HEK293T (cell line): ENCODE results near the gene ADAMTS13.

ENCODE experiments used
- CTCF ChIA-PET: fragments of 350-600 bp; formaldehyde crosslinking; extraction: SDS; loops from one replicate; lab custom pipeline; 2021; ENCODE audit warnings: antibody characterized with exemption, inconsistent platforms; lab: Yijun Ruan, JAX
- POLR2A ChIA-PET: fragments of 350-600 bp; formaldehyde crosslinking; extraction: SDS; loops from one replicate; lab custom pipeline; 2020; ENCODE audit warnings: antibody characterized with exemption, inconsistent platforms; lab: Yijun Ruan, JAX
- DNase-seq: peaks from one replicate; pipeline ENCODE4 v3.0.0; 2012; ENCODE audit warnings: mixed read lengths; ENCODE audit errors: extremely low spot score
- ARNT ChIP-seq: fragments of 450-650 bp; IDR thresholded peaks from 2 replicates; pipeline ENCODE4 v1.6.1; 2017; ENCODE audit warnings: mild to moderate bottlenecking
- BHLHE40 ChIP-seq: fragments of 450-650 bp; IDR thresholded peaks from 2 replicates; pipeline ENCODE4 v1.6.1; 2016; ENCODE audit warnings: mild to moderate bottlenecking, moderate library complexity, borderline replicate concordance
- CTBP1 ChIP-seq: fragments of 450-650 bp; IDR thresholded peaks from 2 replicates; pipeline ENCODE4 v1.6.1; 2016; ENCODE audit warnings: borderline replicate concordance
- ELF4 ChIP-seq: fragments of 450-650 bp; IDR thresholded peaks from 2 replicates; pipeline ENCODE4 v1.6.1; 2017; ENCODE audit warnings: antibody characterized with exemption
- FOXA1 ChIP-seq: fragments of 450-650 bp; IDR thresholded peaks from 2 replicates; pipeline ENCODE4 v1.6.1; 2016; ENCODE audit warnings: mild to moderate bottlenecking
- FOXK2 ChIP-seq: fragments of 450-650 bp; IDR thresholded peaks from 2 replicates; pipeline ENCODE4 v1.6.1; 2016; ENCODE audit warnings: mild to moderate bottlenecking
- FOXM1 ChIP-seq: fragments of 450-650 bp; IDR thresholded peaks from 2 replicates; pipeline ENCODE4 v1.6.1; 2017; ENCODE audit warnings: mild to moderate bottlenecking, borderline replicate concordance
- HDGF ChIP-seq: fragments of 450-650 bp; IDR thresholded peaks from 2 replicates; pipeline ENCODE4 v1.6.1; 2017; ENCODE audit warnings: antibody characterized with exemption, borderline replicate concordance
- L3MBTL2 ChIP-seq: fragments of 450-650 bp; conservative IDR thresholded peaks from 2 replicates; pipeline ENCODE4 v1.6.1; 2016; ENCODE audit warnings: mild to moderate bottlenecking
- LEF1 ChIP-seq: fragments of 450-650 bp; IDR thresholded peaks from 2 replicates; pipeline ENCODE4 v1.6.1; 2017; ENCODE audit warnings: mild to moderate bottlenecking, borderline replicate concordance
- NFRKB ChIP-seq: fragments of 450-650 bp; IDR thresholded peaks from 2 replicates; pipeline ENCODE4 v1.6.1; 2016; ENCODE audit warnings: mild to moderate bottlenecking, moderate library complexity
- SP1 ChIP-seq: fragments of 450-650 bp; IDR thresholded peaks from 2 replicates; pipeline ENCODE4 v1.6.1; 2017
- SUZ12 ChIP-seq: fragments of 450-650 bp; IDR thresholded peaks from 2 replicates; pipeline ENCODE4 v1.6.1; 2016; ENCODE audit warnings: mild to moderate bottlenecking
- TARDBP ChIP-seq: fragments of 450-650 bp; IDR thresholded peaks from 2 replicates; pipeline ENCODE4 v1.6.1; 2016
- ZNF384 ChIP-seq: fragments of 450-650 bp; IDR thresholded peaks from 2 replicates; pipeline ENCODE4 v1.6.1; 2016
- TF ChIP-seq, protein P1 (sequence below): fragments of 450-650 bp; IDR thresholded peaks from 2 replicates; pipeline ENCODE4 v1.6.1; 2016

Gene ADAMTS13

GRCh38 chr9:133404454-133405002, 17.6 kb upstream of the ADAMTS13 start:
- ChIA-PET POLR2A (interaction anchor here (0.6 kb wide), 1 partner anchor 51 kb away, joined by 3 read pairs; no protein-coding TSS in a partner anchor), CTCF (interaction anchor here (0.6 to 1.2 kb wide), 2 partner anchors 12 to 47 kb away, joined by 3 to 6 read pairs; partner anchors contain the start of gene REXO4)
- no peak for DNase-seq
- TF ChIP-seq FOXA1 (no peak), TARDBP (no peak), NFRKB (no peak), FOXK2 (no peak), SP1 (no peak), LEF1 (no peak), SUZ12 (no peak), HDGF (no peak), ELF4 (no peak), CTBP1 (no peak), ZNF384 (no peak), FOXM1 (no peak), ARNT (no peak), L3MBTL2 (no peak), BHLHE40 (no peak)
- TF ChIP-seq, protein P1, sequence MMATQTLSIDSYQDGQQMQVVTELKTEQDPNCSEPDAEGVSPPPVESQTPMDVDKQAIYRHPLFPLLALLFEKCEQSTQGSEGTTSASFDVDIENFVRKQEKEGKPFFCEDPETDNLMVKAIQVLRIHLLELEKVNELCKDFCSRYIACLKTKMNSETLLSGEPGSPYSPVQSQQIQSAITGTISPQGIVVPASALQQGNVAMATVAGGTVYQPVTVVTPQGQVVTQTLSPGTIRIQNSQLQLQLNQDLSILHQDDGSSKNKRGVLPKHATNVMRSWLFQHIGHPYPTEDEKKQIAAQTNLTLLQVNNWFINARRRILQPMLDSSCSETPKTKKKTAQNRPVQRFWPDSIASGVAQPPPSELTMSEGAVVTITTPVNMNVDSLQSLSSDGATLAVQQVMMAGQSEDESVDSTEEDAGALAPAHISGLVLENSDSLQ = no peak

GRCh38 chr9:133405508-133406438, 16.4 kb upstream of the ADAMTS13 start:
- ChIA-PET POLR2A (no interaction called here), CTCF (no interaction called here)
- TF ChIP-seq FOXK2 (no peak), ARNT (no peak)
- no peak for DNase-seq

DNA sequence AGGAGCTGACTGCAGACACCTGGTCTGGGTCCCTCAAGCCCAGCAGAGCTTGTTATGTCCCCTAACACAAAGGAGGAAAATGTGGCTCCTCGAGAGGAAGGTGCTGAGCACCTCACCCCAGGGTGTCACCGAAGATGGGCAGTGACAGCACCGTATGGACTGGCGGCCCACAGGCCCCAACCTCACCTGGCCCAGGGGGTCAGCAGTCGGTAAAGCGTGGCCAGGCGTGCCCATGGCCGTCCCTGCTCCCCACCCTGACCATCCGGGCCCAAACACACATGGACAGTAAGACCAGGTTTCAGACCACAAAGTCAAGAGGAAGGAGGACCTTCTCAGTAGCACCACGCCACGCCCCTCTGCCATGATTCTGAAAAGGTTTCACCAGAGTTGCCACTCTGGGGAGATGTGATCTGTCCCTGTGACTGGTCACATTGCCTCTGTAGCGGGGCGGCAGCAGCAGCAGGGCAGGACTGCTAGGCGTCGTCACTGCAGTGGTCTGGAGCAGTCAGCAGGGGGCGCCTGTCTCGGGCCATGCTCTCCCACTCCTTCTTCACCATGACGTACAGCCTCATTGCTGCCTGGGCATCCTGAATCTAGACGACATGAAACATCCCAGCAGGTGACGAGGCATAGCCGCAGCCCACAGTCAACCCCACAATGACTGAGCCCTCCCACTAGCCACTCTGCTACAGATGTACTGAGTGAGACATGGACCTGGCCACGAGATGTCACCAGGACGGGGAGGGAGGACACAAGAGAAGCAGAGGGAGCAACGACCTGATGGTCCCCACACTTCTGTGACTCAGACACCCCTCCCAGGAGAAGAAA, 15.5 kb upstream of the ADAMTS13 start:
- TF ChIP-seq, protein P1 = no peak
- TF ChIP-seq NFRKB (no peak), FOXK2 (no peak), L3MBTL2 (no peak), SP1 (no peak), SUZ12 (no peak), ZNF384 (no peak), ELF4 (no peak), LEF1 (no peak), FOXA1 (no peak), BHLHE40 (no peak), HDGF (no peak; the same call in 1 of the 2 replicates), ARNT (no peak), CTBP1 (no peak), FOXM1 (no peak)
- POLR2A ChIA-PET = no interaction called here
- peak; percentile 89 for DNase-seq
- CTCF ChIA-PET = no interaction called here

GRCh38 chr9:133408042-133408441, 14.1 kb upstream of the ADAMTS13 start:
- ChIA-PET POLR2A (no interaction called here), CTCF (no interaction called here)
- TF ChIP-seq CTBP1 = no peak
- no peak for TF ChIP-seq ELF4
- TF ChIP-seq HDGF = no peak
- no peak for TF ChIP-seq SP1
- no peak for TF ChIP-seq TARDBP
- no peak for TF ChIP-seq L3MBTL2
- TF ChIP-seq BHLHE40 = no peak
- no peak for TF ChIP-seq ZNF384
- no peak for TF ChIP-seq ARNT
- TF ChIP-seq, protein P1 = no peak
- TF ChIP-seq FOXK2 = no peak
- no peak for TF ChIP-seq LEF1
- TF ChIP-seq FOXA1 = no peak
- no peak for TF ChIP-seq FOXM1
- DNase-seq = no peak

DNA sequence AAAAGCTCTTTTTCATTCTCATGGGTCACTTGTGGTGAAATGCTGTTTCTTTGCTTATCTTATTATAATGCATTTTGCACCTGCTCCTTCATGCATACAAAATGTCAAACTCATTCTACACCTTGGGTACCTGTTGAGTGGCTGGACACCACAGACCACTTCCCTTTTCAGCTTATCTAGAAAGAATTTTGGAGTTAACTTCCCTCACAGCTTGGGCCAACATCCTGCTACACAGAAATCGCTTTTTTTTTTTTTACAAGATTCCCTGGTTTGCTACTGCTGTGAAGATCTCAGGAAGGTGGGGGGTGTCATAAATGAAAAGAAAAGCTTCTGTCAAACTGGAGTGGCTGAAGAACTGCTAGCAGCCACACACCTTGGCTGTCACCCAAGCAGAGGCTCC, 7.0 kb upstream of the ADAMTS13 start:
- ChIA-PET CTCF (no interaction called here), POLR2A (no interaction called here)
- DNase-seq = no peak

More for the DNA sequence above, 7.0 kb upstream of the ADAMTS13 start:
- TF ChIP-seq FOXK2 (no peak), SUZ12 (no peak), ARNT (no peak), NFRKB (no peak), HDGF (no peak), LEF1 (no peak), TARDBP (no peak), FOXA1 (no peak), CTBP1 (no peak), L3MBTL2 (no peak), BHLHE40 (no peak), SP1 (no peak), FOXM1 (no peak), ELF4 (no peak)
- TF ChIP-seq, protein P1 = no peak
